Mucosa of stomach (tissue), 1 donor: ENCODE measurements around the gene TPRX2.
"Not testable (repeated sequence)": the region's sequence is repeated elsewhere in the genome, so short reads cannot be mapped to it uniquely, and the experiment has no call there.

ENCODE experiments used
- H3K27me3 ChIP-seq: one replicate; pipeline ENCODE4 v1.7.0; 2013; ENCODE audit warnings: mild to moderate bottlenecking, low read length; ENCODE audit not compliant: control insufficient read depth, insufficient read depth
- H3K36me3 ChIP-seq: one replicate; pipeline ENCODE4 v1.7.0; 2013; ENCODE audit warnings: low read length; ENCODE audit not compliant: control insufficient read depth, insufficient read depth
- H3K4me1 ChIP-seq: one replicate; pipeline ENCODE4 v1.7.0; 2013; ENCODE audit warnings: mild to moderate bottlenecking, low read length; ENCODE audit not compliant: control insufficient read depth, insufficient read depth
- H3K4me3 ChIP-seq: one replicate; pipeline ENCODE4 v1.7.0; 2013; ENCODE audit warnings: low read length
- H3K9ac ChIP-seq: one replicate; pipeline ENCODE4 v1.7.0; 2013; ENCODE audit warnings: mild to moderate bottlenecking, low read length, moderate library complexity
- H3K9me3 ChIP-seq: one replicate; pipeline ENCODE4 v1.7.0; 2013; ENCODE audit warnings: mild to moderate bottlenecking, low read length, moderate library complexity; ENCODE audit not compliant: control insufficient read depth
- donor health status: Pancreatic carcinoma.

The TPRX2 gene

GRCh38 chr19:47839411-47839810, 19.6 kb upstream of the TPRX2 start:
- no peaks in the 10 kb centered on the region for H3K9me3 ChIP-seq
- no peak overlapping the region for H3K4me3 ChIP-seq
- no peak overlapping the region for H3K9ac ChIP-seq
- H3K36me3 ChIP-seq: no peaks in the 10 kb centered on the region
- no peaks in the 10 kb centered on the region for H3K4me1 ChIP-seq
- peaks cover 15% of the 10 kb centered on the region for H3K27me3 ChIP-seq

GRCh38 chr19:47839913-47840312, 19.1 kb upstream of the TPRX2 start:
- Histone ChIP-seq H3K4me1 (no peaks in the 10 kb centered on the region), H3K9ac (no peak overlapping the region), H3K36me3 (no peaks in the 10 kb centered on the region), H3K27me3 (peaks cover 15% of the 10 kb centered on the region), H3K9me3 (no peaks in the 10 kb centered on the region), H3K4me3 (no peak overlapping the region)

GRCh38 chr19:47842941-47843340, 16.1 kb upstream of the TPRX2 start:
- H3K4me1 ChIP-seq: no peaks in the 10 kb centered on the region
- H3K9ac ChIP-seq: no peak overlapping the region
- H3K4me3 ChIP-seq: no peak overlapping the region
- H3K27me3 ChIP-seq: peaks cover 15% of the 10 kb centered on the region
- H3K36me3 ChIP-seq: no peaks in the 10 kb centered on the region
- H3K9me3 ChIP-seq: no peaks in the 10 kb centered on the region

- Histone ChIP-seq H3K36me3 (no peaks in the 10 kb centered on the region), H3K9me3 (no peaks in the 10 kb centered on the region), H3K9ac (no peak overlapping the region), H3K4me1 (no peaks in the 10 kb centered on the region), H3K4me3 (no peak overlapping the region), H3K27me3 (peaks cover 19% of the 10 kb centered on the region)
Measured at GRCh38 chr19:47848425-47848822, 10.6 kb upstream of the TPRX2 start.

DNA sequence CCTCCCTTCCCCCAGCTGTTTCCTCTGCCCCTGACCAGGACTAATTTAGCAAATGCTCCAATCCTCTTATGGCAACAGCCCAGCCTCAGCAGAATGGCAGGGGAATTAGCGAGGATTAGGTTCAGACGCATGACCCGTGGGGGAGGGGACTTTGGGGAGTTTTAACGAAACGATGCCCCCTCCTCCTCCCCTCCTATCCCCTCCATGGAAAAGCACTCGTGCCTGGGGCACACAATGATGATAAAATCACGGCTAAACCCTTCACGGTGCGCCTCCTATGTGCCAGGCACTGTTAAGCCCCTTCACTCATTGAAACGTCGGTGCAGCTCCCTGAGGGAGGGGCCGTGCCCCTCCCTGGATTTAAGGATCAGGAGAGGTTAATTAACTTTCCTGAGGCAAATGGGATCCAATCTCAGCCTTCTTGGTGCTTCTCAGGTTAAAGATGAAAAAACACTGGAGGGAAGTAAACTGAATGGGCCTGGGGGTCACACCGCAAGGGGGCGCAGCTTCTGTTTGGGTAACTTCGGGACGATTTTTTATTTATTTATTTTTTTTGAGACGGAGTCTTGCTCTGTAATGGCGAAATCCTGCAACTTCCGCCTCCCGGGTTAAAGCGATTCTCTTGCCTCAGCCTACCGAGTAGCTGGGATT, 10.1 kb upstream of the TPRX2 start:
- Histone ChIP-seq H3K4me3 (no peak overlapping the region), H3K4me1 (no peaks in the 10 kb centered on the region), H3K9me3 (no peaks in the 10 kb centered on the region), H3K27me3 (peaks cover 19% of the 10 kb centered on the region), H3K36me3 (no peaks in the 10 kb centered on the region), H3K9ac (no peak overlapping the region)

DNA sequence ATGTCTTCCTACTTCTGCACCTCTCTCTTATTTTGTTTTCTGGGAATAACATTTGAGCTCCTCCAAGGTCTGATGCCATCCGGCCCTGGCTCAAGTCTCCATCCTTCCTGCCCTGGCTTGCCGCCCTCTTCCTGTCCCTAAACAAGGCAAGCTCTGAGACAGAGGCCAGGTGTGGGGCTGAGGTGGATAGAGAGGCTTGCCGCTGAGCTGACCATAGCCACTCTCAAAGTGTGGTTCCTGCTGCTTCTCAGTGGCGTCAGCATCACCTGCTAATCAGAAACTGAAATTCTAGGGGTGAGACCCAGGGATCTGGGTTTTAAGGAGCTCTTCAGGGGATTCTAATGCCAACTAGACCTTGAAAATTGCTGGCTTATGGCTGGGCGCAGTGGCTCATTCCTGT, 6.0 kb upstream of the TPRX2 start:
- Histone ChIP-seq H3K4me1 (no peaks in the 10 kb centered on the region), H3K4me3 (no peak overlapping the region), H3K9ac (no peak overlapping the region), H3K27me3 (peaks cover 19% of the 10 kb centered on the region), H3K9me3 (no peaks in the 10 kb centered on the region), H3K36me3 (no peaks in the 10 kb centered on the region)

DNA sequence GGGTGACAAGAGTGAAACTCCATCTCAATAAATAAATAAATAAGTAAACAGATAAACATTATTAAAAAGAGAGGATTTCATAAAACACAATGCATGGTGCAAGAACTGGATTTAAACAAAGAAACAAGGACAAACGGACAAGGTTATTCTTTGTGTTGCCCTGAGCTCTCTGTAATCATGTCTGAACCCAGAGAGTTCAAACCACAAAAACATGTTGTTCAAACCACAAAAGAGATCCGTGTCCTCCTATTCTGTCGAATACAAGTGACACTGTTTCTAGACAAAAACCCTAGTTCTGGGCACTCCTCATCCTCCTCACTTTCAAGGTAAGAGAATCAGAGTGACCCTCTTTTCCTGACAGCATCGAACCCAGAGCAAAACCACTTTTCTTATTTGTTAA, 4.6 kb upstream of the TPRX2 start:
- Histone ChIP-seq H3K27me3 (peaks cover 11% of the 10 kb centered on the region), H3K9ac (no peak overlapping the region), H3K9me3 (no peaks in the 10 kb centered on the region), H3K36me3 (no peaks in the 10 kb centered on the region), H3K4me3 (no peak overlapping the region), H3K4me1 (no peaks in the 10 kb centered on the region)

DNA sequence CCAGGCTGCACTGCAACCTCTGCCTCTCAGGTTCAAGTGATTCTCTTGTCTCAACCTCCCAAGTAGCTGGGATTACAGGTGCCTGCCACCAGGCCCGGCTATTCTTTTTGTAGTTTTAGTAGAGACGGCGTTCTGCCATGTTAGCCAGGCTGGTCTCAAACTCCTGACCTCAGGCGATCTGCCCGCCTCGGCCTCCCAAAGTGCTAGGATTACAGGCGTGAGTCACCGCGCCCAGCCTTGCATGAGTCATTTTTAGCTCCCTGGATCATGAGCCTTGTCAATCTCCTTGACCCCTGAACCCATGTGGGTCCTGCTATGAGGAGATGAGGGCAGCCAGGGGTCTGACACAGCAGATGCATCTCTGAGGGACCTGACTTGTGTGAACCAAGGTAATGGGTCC, 804 bp upstream of the TPRX2 start:
- H3K9me3 ChIP-seq, H3K27me3 ChIP-seq, H3K4me1 ChIP-seq: not testable (repeated sequence)

DNA sequence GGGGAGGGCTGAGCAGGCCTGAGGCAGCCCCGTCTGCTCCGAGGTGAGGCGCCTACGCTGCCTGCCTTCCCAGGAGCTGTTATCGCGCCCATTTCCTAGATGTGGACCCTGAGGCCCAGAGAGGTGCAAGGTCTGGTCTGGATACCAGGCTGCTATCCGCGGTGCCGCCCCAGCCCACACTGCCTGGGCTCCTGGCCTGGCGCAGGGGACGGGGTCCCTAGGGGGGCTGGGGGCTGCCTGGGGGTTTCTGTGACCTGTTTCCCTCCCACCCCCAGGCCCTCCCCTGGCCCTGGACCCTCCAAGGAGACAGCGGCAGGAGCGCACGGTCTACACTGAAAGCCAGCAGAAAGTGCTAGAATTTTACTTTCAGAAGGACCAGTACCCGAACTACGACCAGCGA, 803 bp downstream of the TPRX2 start:
- H3K9me3 ChIP-seq, H3K4me3 ChIP-seq, H3K4me1 ChIP-seq, H3K9ac ChIP-seq, H3K27me3 ChIP-seq, H3K36me3 ChIP-seq: not testable (repeated sequence)

More for the DNA sequence above, 804 bp upstream of the TPRX2 start:
- H3K9ac ChIP-seq, H3K4me3 ChIP-seq, H3K36me3 ChIP-seq: not testable (repeated sequence)

DNA sequence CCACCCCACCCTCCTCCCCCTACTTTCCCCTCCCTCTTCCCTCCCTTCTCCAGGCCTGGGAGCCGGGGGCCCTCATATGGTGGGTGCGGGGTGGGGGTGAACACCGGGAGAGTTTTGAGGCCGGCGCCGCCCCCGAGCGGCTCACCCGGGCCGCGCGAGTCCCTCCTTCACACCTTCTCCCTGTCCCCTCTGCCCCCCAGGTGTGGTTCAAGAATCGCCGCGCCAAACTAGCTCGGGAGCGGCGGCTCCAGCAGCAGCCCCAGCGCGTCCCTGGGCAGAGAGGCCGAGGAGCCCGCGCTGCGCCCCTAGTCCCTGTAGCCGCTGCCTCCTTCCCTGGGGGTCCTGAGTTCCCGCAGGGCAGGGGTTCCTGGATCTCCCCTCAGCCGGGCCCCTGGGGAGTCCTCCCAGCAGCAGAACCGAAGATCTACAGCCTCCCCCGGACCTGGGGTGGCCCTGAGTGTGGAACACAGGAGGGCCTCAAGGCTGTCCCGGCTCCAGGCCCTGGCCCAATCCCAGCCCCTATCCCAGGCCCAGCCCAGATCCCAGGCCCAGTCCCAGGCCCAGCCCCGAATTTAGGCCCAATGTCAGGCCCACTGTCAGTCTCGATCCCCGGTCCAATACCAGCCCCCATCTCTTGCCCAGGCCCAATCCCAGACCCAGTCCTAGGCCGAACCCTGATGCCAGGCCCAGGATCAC, 1.7 kb downstream of the TPRX2 start:
- Histone ChIP-seq H3K9me3 (no peaks in the 10 kb centered on the region), H3K36me3 (no peaks in the 10 kb centered on the region), H3K4me3 (no peak overlapping the region), H3K4me1 (no peaks in the 10 kb centered on the region), H3K27me3 (peaks cover 9% of the 10 kb centered on the region), H3K9ac (no peak overlapping the region)

DNA sequence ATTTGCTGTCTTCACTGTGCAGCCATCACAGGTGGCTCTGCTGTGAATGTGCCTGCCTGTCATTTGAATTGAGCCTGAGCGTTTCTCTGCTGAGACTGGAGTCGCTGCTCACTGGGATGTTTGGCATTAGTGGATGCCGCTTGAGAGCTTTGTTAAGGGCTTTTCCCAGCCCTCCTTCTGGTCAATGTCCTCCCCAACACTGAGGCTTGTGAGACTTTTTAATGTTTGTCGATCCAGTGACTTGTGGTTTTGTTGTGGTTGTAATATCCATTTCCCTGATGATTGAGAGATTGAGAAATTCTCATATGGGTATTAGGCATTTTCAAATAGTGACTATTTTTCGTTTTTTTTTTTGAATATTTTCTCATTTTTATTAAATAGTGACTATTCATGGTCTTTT, 2.6 kb downstream of the TPRX2 start:
- no peaks in the 10 kb centered on the region for H3K9me3 ChIP-seq
- no peak overlapping the region for H3K9ac ChIP-seq
- peaks cover 9% of the 10 kb centered on the region for H3K27me3 ChIP-seq
- H3K36me3 ChIP-seq: no peaks in the 10 kb centered on the region
- no peak overlapping the region for H3K4me3 ChIP-seq
- H3K4me1 ChIP-seq: no peaks in the 10 kb centered on the region

- Histone ChIP-seq H3K36me3 (no peaks in the 10 kb centered on the region), H3K4me1 (no peaks in the 10 kb centered on the region), H3K27me3 (peaks cover 6% of the 10 kb centered on the region), H3K9me3 (no peaks in the 10 kb centered on the region), H3K9ac (no peak overlapping the region), H3K4me3 (no peak overlapping the region)
Measured at GRCh38 chr19:47863514-47863936, 4.5 kb downstream of the TPRX2 start.
